B cell (primary cell): ENCODE measurements around the gene C1QTNF12. TPM values are rescaled to one million over a fixed set of nuclear protein-coding genes. Genes with fewer than 3 reads are reported as not detected.

ENCODE experiments used
- ATAC-seq: fragments of 200-7000 bp; cut with Tn5 transposase; one replicate; pipeline ENCODE4 v1.10.0; 2021; ENCODE audit warnings: low read depth, mild to moderate bottlenecking, moderate number of reproducible peaks, moderate library complexity
- CTCF ChIA-PET: fragments of 350-600 bp; sonication (Branson Sonifier 250); formaldehyde crosslinking; loops from one replicate; lab custom pipeline; 2021; ENCODE audit warnings: antibody characterized with exemption, inconsistent platforms; lab: Charles Lee
- POLR2A ChIA-PET: fragments of 350-600 bp; sonication (Branson Sonifier 250); formaldehyde crosslinking; loops from one replicate; lab custom pipeline; 2021; ENCODE audit warnings: antibody characterized with exemption; lab: Charles Lee
- DNase-seq: peaks from one replicate; pipeline ENCODE4 v3.0.0; 2013
- H2AFZ ChIP-seq: 2 replicates; pipeline ENCODE4 v1.6.1; 2012; ENCODE audit warnings: mild to moderate bottlenecking, low read depth, low read length; ENCODE audit not compliant: insufficient read depth, poor library complexity, severe bottlenecking
- H3K27ac ChIP-seq, 2 donors: 1 replicate in 1 of 2; 2 replicates in 1 of 2; pipeline ENCODE4 v1.5.1; 2012 to 2013; ENCODE audit warnings: low read length in 2 of 2, mild to moderate bottlenecking in 2 of 2, moderate library complexity in 1 of 2
- H3K27me3 ChIP-seq, 4 experiments: fragments of 200-600 bp in 1 of 4; sonication (generic) in 1 of 4; replicated peaks in 1 of 4; 1 replicate in 2 of 4; 2 replicates in 2 of 4; pipeline versions ENCODE4 v1.6.1 to v1.7.0; 2013 to 2016; ENCODE audit warnings: low read length in 3 of 4, mild to moderate bottlenecking in 2 of 4, mixed read lengths in 1 of 4, moderate library complexity in 1 of 4; ENCODE audit not compliant: insufficient read depth in 4 of 4, control insufficient read depth in 3 of 4; ENCODE audit errors: control extremely low read depth in 1 of 4
- H3K36me3 ChIP-seq, 2 experiments: replicated peaks in 1 of 2; 1 replicate in 1 of 2; 2 replicates in 1 of 2; pipeline versions ENCODE4 v1.6.1 to v1.7.1; 2013; ENCODE audit warnings: low read length in 1 of 2; ENCODE audit not compliant: insufficient read depth in 2 of 2, control insufficient read depth in 1 of 2; ENCODE audit errors: control extremely low read depth in 1 of 2, extremely low read depth in 1 of 2
- H3K4me1 ChIP-seq, 2 donors: fragments of 200-600 bp in 1 of 2; sonication (generic) in 1 of 2; 1 replicate in 1 of 2; 2 replicates in 1 of 2; pipeline versions ENCODE4 v1.5.1 to v1.6.1; 2013 to 2017; ENCODE audit warnings: low read length in 2 of 2; ENCODE audit not compliant: control insufficient read depth in 2 of 2, insufficient read depth in 2 of 2
- H3K4me2 ChIP-seq: replicated peaks from 2 replicates; pipeline ENCODE3; 2012; ENCODE audit warnings: mild to moderate bottlenecking, low read depth, low read length; ENCODE audit not compliant: poor library complexity, severe bottlenecking
- H3K4me3 ChIP-seq, 5 experiments: fragments of 200-600 bp in 1 of 5; sonication (generic) in 1 of 5; 1 replicate in 3 of 5; 2 replicates in 2 of 5; pipeline versions ENCODE4 v1.5.1 to v1.7.0; 2011 to 2016; ENCODE audit warnings: low read length in 4 of 5, mild to moderate bottlenecking in 4 of 5, low read depth in 2 of 5, control low read depth in 1 of 5, moderate library complexity in 1 of 5; ENCODE audit not compliant: insufficient read depth in 1 of 5; ENCODE audit errors: control extremely low read depth in 1 of 5, extremely low read depth in 1 of 5
- H3K79me2 ChIP-seq: fragments of 200-600 bp; sonication (generic); one replicate; pipeline ENCODE4 v1.6.0; 2016; ENCODE audit warnings: low read length; ENCODE audit not compliant: control insufficient read depth, insufficient read depth
- H3K9ac ChIP-seq: fragments of 200-600 bp; sonication (generic); 2 replicates; pipeline ENCODE4 v1.6.1; 2017; ENCODE audit warnings: mild to moderate bottlenecking, low read length, moderate library complexity
- H3K9me3 ChIP-seq, 3 donors: one replicate each; pipeline versions ENCODE4 v1.6.1 to v1.7.1; 2013; ENCODE audit warnings: low read length in 2 of 3; ENCODE audit not compliant: control insufficient read depth in 2 of 3, insufficient read depth in 1 of 3; ENCODE audit errors: control extremely low read depth in 1 of 3
- H4K20me1 ChIP-seq: 2 replicates; pipeline ENCODE4 v1.6.0; 2012; ENCODE audit warnings: mild to moderate bottlenecking, low read length; ENCODE audit not compliant: insufficient read depth, control insufficient read depth, poor library complexity, severe bottlenecking
- H3K27ac Mint-ChIP-seq: one replicate; pipeline ENCODE4 v1.8.0; 2021; ENCODE audit warnings: mixed read lengths
- H3K27me3 Mint-ChIP-seq: one replicate; pipeline ENCODE4 v1.8.0; 2021; ENCODE audit warnings: mixed read lengths
- H3K4me1 Mint-ChIP-seq: one replicate; pipeline ENCODE4 v1.8.0; 2021; ENCODE audit warnings: mixed read lengths
- H3K4me3 Mint-ChIP-seq: one replicate; pipeline ENCODE4 v1.8.0; 2021; ENCODE audit warnings: mixed read lengths
- H3K9me3 Mint-ChIP-seq: one replicate; pipeline ENCODE4 v1.8.0; 2022; ENCODE audit warnings: mixed read lengths; ENCODE audit not compliant: insufficient read depth
- CTCF ChIP-seq: fragments of 200-600 bp; IDR thresholded peaks from one replicate; pipeline ENCODE4 v1.8.0; 2022; ENCODE audit warnings: antibody characterized with exemption, mild to moderate bottlenecking
- EZH2 ChIP-seq: IDR thresholded peaks from 2 replicates; pipeline ENCODE4 v1.6.1; 2012; ENCODE audit warnings: borderline replicate concordance, low read depth, mild to moderate bottlenecking, moderate library complexity, low read length; ENCODE audit not compliant: insufficient read depth, poor library complexity, severe bottlenecking
- WGBS: methylation state at CpG from one replicate; pipeline ENCODE4 v1.1.5; 2013; ENCODE audit warnings: missing lambda C conversion rate; ENCODE audit not compliant: insufficient coverage; 5-methylcytosine and 5-hydroxymethylcytosine counted together
- intact Hi-C: fragments of 100-400 bp; cut with micrococcal nuclease; formaldehyde crosslinking; loops from one replicate; pipeline ENCODE4 v1.10.0; 2022
- polyA plus RNA-seq: library from polyadenylated mRNA; depleted of rRNA; stranded (reverse); fragments of >200 nt; gene quantifications from 2 replicates; pipeline ENCODE4 v1.2.3, GENCODE V29; 2012
- total RNA-seq, 2 donors: library from RNA; stranded (reverse); fragments of 120-200 nt in 1 of 2; gene quantifications; 1 replicate in 1 of 2; 2 replicates in 1 of 2; pipeline versions ENCODE4 v1.2.3 to v1.2.4, GENCODE V29; 2013 to 2022

C1QTNF12 gene
- total and polyA plus RNA-seq, 2 donors (not counting 1 experiment from before 2014, with no cell fraction given), result 1.2 to 3.2 TPM

- no peak overlapping the region for H3K4me3 Mint-ChIP-seq
- H2AFZ ChIP-seq, result no peak overlapping the region
- no peak overlapping the region for H3K4me3 ChIP-seq
- peaks cover 21% of the 10 kb centered on the region for H4K20me1 ChIP-seq
- 96% methylated on average over 21 of the region's 21 CpGs for WGBS
- ChIA-PET CTCF (interaction anchor here (1.6 kb wide), 1 partner anchor 133 kb away, joined by 5 read pairs; no protein-coding TSS in a partner anchor), POLR2A (no interaction called here)
- no peaks in the 10 kb centered on the region for H3K9me3 ChIP-seq
- H3K4me2 ChIP-seq, result no peak overlapping the region
- H3K27ac ChIP-seq, result no peak overlapping the region
- H3K4me1 Mint-ChIP-seq, result peaks cover 17% of the 10 kb centered on the region
- H3K4me1 ChIP-seq, result peaks cover 13 to 16% of the 10 kb centered on the region in 2 donors
- H3K27me3 ChIP-seq, result no peaks in the 10 kb centered on the region
- ATAC-seq (no peak), DNase-seq (no peak)
- H3K27ac Mint-ChIP-seq, result no peak overlapping the region
- H3K27me3 Mint-ChIP-seq, result no peaks in the 10 kb centered on the region
- H3K79me2 ChIP-seq, result peaks cover 14% of the 10 kb centered on the region
- TF ChIP-seq EZH2, result no peak
- no peak for TF ChIP-seq CTCF
- H3K9me3 Mint-ChIP-seq, result no peaks in the 10 kb centered on the region
- intact Hi-C loops, result no loop called here
- peaks cover 0 to 40% of the 10 kb centered on the region in 2 experiments for H3K36me3 ChIP-seq
- H3K9ac ChIP-seq, result no peak overlapping the region
These were observed 8.1 kb upstream of the C1QTNF12 start for GRCh38 chr1:1254667-1254998.

- Histone ChIP-seq H3K4me2 (no peak overlapping the region), H3K4me1 (peaks cover 14 to 19% of the 10 kb centered on the region in 2 donors), H3K4me3 (no peak overlapping the region), H3K27ac (no peak overlapping the region), H4K20me1 (peaks cover 16% of the 10 kb centered on the region), H3K79me2 (peaks cover 9% of the 10 kb centered on the region), H3K27me3 (no peaks in the 10 kb centered on the region), H3K9me3 (no peaks in the 10 kb centered on the region), H3K9ac (no peak overlapping the region), H2AFZ (no peak overlapping the region), H3K36me3 (peaks cover 0 to 37% of the 10 kb centered on the region in 2 experiments)
- 97% methylated on average over 44 of the region's 50 CpGs for WGBS
- intact Hi-C loops, result no loop called here
- Mint-ChIP-seq H3K9me3 (no peaks in the 10 kb centered on the region), H3K27me3 (no peaks in the 10 kb centered on the region), H3K4me3 (no peak overlapping the region), H3K27ac (no peak overlapping the region), H3K4me1 (peaks cover 16% of the 10 kb centered on the region)
- CTCF ChIA-PET, result interaction anchor here (1.6 kb wide), 1 partner anchor 132 kb away, joined by 5 read pairs; no protein-coding TSS in a partner anchor
- ATAC-seq, result no peak
- DNase-seq, result no peak
- no peak for TF ChIP-seq CTCF
- no peak for TF ChIP-seq EZH2
- POLR2A ChIA-PET, result no interaction called here
These were observed 7.6 kb upstream of the C1QTNF12 start for GRCh38 chr1:1253972-1254666.
